Measurements from ENCODE around the gene CERS4.

The CERS4 gene

GRCh38 chr19:8255426-8256125 is 46.4 kb downstream of the CERS4 start:
- Histone ChIP-seq H3K4me1 (ENCODE audit: insufficient read depth, low read length, severe bottlenecking) (no peaks in the 10 kb centered on the region), H3K27ac (ENCODE audit: low read depth, low read length, poor library complexity, severe bottlenecking) (no peak overlapping the region), H3K36me3 (ENCODE audit: insufficient read depth, low read length) (peaks cover 33% of the 10 kb centered on the region), H4K20me1 (ENCODE audit: insufficient read depth, low read length) (no peaks in the 10 kb centered on the region), H3F3A (ENCODE audit: insufficient read depth, low read length) (no peaks in the 10 kb centered on the region), H3K79me2 (ENCODE audit: insufficient read depth, low read length) (no peaks in the 10 kb centered on the region), H3K4me2 (ENCODE audit: low read length) (no peak overlapping the region), H3K4me3 (ENCODE audit: low read depth, low read length, poor library complexity, severe bottlenecking) (no peak overlapping the region), H3K9me2 (ENCODE audit: low read depth, low read length) (no peaks in the 10 kb centered on the region), H3K27me3 (ENCODE audit: insufficient read depth, low read length) (no peaks in the 10 kb centered on the region), H3K9me3 (ENCODE audit: low read length) (no peaks in the 10 kb centered on the region), H3K9ac (ENCODE audit: low read length) (no peak overlapping the region), H2AFZ (ENCODE audit: low read length) (no peak overlapping the region)
- no peak for TF ChIP-seq CTCF (IDR thresholded peaks at IDR 0.05; ENCODE audit: low read length)
- TF ChIP-seq EZH2 (IDR thresholded peaks at IDR 0.05; ENCODE audit: borderline replicate concordance, low read length) = no peak

- H3K27ac ChIP-seq (ENCODE audit: low read depth, low read length, poor library complexity, severe bottlenecking) = no peak overlapping the region
- H3K9ac ChIP-seq (ENCODE audit: low read length) = no peak overlapping the region
- H3F3A ChIP-seq (ENCODE audit: insufficient read depth, low read length) = no peaks in the 10 kb centered on the region
- no peak overlapping the region for H3K4me3 ChIP-seq (ENCODE audit: low read depth, low read length, poor library complexity, severe bottlenecking)
- TF ChIP-seq CTCF (IDR thresholded peaks at IDR 0.05; ENCODE audit: low read length) = no peak
- no peak for TF ChIP-seq EZH2 (IDR thresholded peaks at IDR 0.05; ENCODE audit: borderline replicate concordance, low read length)
- H3K4me2 ChIP-seq (ENCODE audit: low read length) = no peak overlapping the region
- no peaks in the 10 kb centered on the region for H3K9me2 ChIP-seq (ENCODE audit: low read depth, low read length)
- no peaks in the 10 kb centered on the region for H3K4me1 ChIP-seq (ENCODE audit: insufficient read depth, low read length, severe bottlenecking)
- H3K27me3 ChIP-seq (ENCODE audit: insufficient read depth, low read length) = no peaks in the 10 kb centered on the region
- H3K9me3 ChIP-seq (ENCODE audit: low read length) = no peaks in the 10 kb centered on the region
- H3K36me3 ChIP-seq (ENCODE audit: insufficient read depth, low read length) = peaks cover 38% of the 10 kb centered on the region
- H4K20me1 ChIP-seq (ENCODE audit: insufficient read depth, low read length) = no peaks in the 10 kb centered on the region
- H3K79me2 ChIP-seq (ENCODE audit: insufficient read depth, low read length) = no peaks in the 10 kb centered on the region
- H2AFZ ChIP-seq (ENCODE audit: low read length) = no peak overlapping the region
These were observed 47.3 kb downstream of the CERS4 start for GRCh38 chr19:8256276-8257051.

- Histone ChIP-seq H3K4me1 (ENCODE audit: insufficient read depth, low read length, severe bottlenecking) (no peaks in the 10 kb centered on the region), H2AFZ (ENCODE audit: low read length) (no peak overlapping the region)
These were observed 47.9 kb downstream of the CERS4 start for GRCh38 chr19:8257052-8257443.

More at GRCh38 chr19:8257052-8257443, 47.9 kb downstream of the CERS4 start:
- H3K9me2 ChIP-seq (ENCODE audit: low read depth, low read length) = no peaks in the 10 kb centered on the region
- H3K9ac ChIP-seq (ENCODE audit: low read length) = no peak overlapping the region
- H3F3A ChIP-seq (ENCODE audit: insufficient read depth, low read length) = no peaks in the 10 kb centered on the region
- H3K79me2 ChIP-seq (ENCODE audit: insufficient read depth, low read length) = no peaks in the 10 kb centered on the region
- H3K4me3 ChIP-seq (ENCODE audit: low read depth, low read length, poor library complexity, severe bottlenecking) = no peak overlapping the region
- no peaks in the 10 kb centered on the region for H3K9me3 ChIP-seq (ENCODE audit: low read length)
- no peaks in the 10 kb centered on the region for H4K20me1 ChIP-seq (ENCODE audit: insufficient read depth, low read length)
- peaks cover 43% of the 10 kb centered on the region for H3K36me3 ChIP-seq (ENCODE audit: insufficient read depth, low read length)
- no peak overlapping the region for H3K27ac ChIP-seq (ENCODE audit: low read depth, low read length, poor library complexity, severe bottlenecking)
- TF ChIP-seq EZH2 (IDR thresholded peaks at IDR 0.05; ENCODE audit: borderline replicate concordance, low read length) = no peak
- TF ChIP-seq CTCF (IDR thresholded peaks at IDR 0.05; ENCODE audit: low read length) = no peak
- no peaks in the 10 kb centered on the region for H3K27me3 ChIP-seq (ENCODE audit: insufficient read depth, low read length)
- H3K4me2 ChIP-seq (ENCODE audit: low read length) = no peak overlapping the region
